Measurements from ENCODE around the gene MEF2B. TPM values are rescaled to one million over a fixed set of nuclear protein-coding genes. Genes with fewer than 3 reads are reported as not detected.
"Not testable (repeated sequence)": the region's sequence is repeated elsewhere in the genome, so short reads cannot be mapped to it uniquely, and the experiment has no call there.

Gene MEF2B
- total RNA-seq, 1 experiment from 2014 or later: 0.80 TPM

- Histone ChIP-seq H3K27me3 (ENCODE audit: control insufficient read depth, insufficient read depth, low read length) (no peaks in the 10 kb centered on the region), H3K36me3 (replicated peaks; ENCODE audit: control insufficient read depth, insufficient read depth, low read length) (no peaks in the 10 kb centered on the region), H3K4me3 (ENCODE audit: insufficient read depth, low read depth, low read length) (no peak overlapping the region)
- DNase-seq: peak; percentile 84
Measured at GRCh38 chr19:19113040-19113626, 56.9 kb downstream of the MEF2B start.

GRCh38 chr19:19111967-19112580 lies 58.0 kb downstream of the MEF2B start:
- DNase-seq: peak; percentile 22
- H3K36me3 ChIP-seq (replicated peaks; ENCODE audit: control insufficient read depth, insufficient read depth, low read length): no peaks in the 10 kb centered on the region
- no peaks in the 10 kb centered on the region for H3K27me3 ChIP-seq (ENCODE audit: control insufficient read depth, insufficient read depth, low read length)
- H3K4me3 ChIP-seq (ENCODE audit: insufficient read depth, low read depth, low read length): no peak overlapping the region

GRCh38 chr19:19111136-19111835 lies 58.8 kb downstream of the MEF2B start:
- peak; percentile 32 for DNase-seq
- Histone ChIP-seq H3K36me3 (replicated peaks; ENCODE audit: control insufficient read depth, insufficient read depth, low read length) (no peaks in the 10 kb centered on the region), H3K4me3 (ENCODE audit: insufficient read depth, low read depth, low read length) (no peak overlapping the region), H3K27me3 (ENCODE audit: control insufficient read depth, insufficient read depth, low read length) (no peaks in the 10 kb centered on the region)

GRCh38 chr19:19110410-19111135 lies 59.5 kb downstream of the MEF2B start:
- H3K36me3 ChIP-seq (replicated peaks; ENCODE audit: control insufficient read depth, insufficient read depth, low read length): no peaks in the 10 kb centered on the region
- H3K4me3 ChIP-seq (ENCODE audit: insufficient read depth, low read depth, low read length): no peak overlapping the region; the same call in 1 of the 2 replicates
- DNase-seq: peak; percentile 49
- no peaks in the 10 kb centered on the region for H3K27me3 ChIP-seq (ENCODE audit: control insufficient read depth, insufficient read depth, low read length)

- no peak overlapping the region for H3K4me3 ChIP-seq (ENCODE audit: insufficient read depth, low read depth, low read length)
- H3K36me3 ChIP-seq (replicated peaks; ENCODE audit: control insufficient read depth, insufficient read depth, low read length): no peaks in the 10 kb centered on the region
- DNase-seq: peak; percentile 26
- no peaks in the 10 kb centered on the region for H3K27me3 ChIP-seq (ENCODE audit: control insufficient read depth, insufficient read depth, low read length)
Measured at GRCh38 chr19:19109601-19110000, 60.5 kb downstream of the MEF2B start.

GRCh38 chr19:19107654-19108053 lies 62.4 kb downstream of the MEF2B start:
- DNase-seq: peak; percentile 73
- no peaks in the 10 kb centered on the region for H3K36me3 ChIP-seq (replicated peaks; ENCODE audit: control insufficient read depth, insufficient read depth, low read length)
- H3K27me3 ChIP-seq (ENCODE audit: control insufficient read depth, insufficient read depth, low read length): no peaks in the 10 kb centered on the region
- H3K4me3 ChIP-seq (ENCODE audit: insufficient read depth, low read depth, low read length): no peak overlapping the region

- H3K27me3 ChIP-seq (ENCODE audit: control insufficient read depth, insufficient read depth, low read length); DNase-seq; H3K4me3 ChIP-seq (ENCODE audit: insufficient read depth, low read depth, low read length); H3K36me3 ChIP-seq (replicated peaks; ENCODE audit: control insufficient read depth, insufficient read depth, low read length): not testable (repeated sequence)
Measured at GRCh38 chr19:19106938-19107337, 63.1 kb downstream of the MEF2B start.

- H3K4me3 ChIP-seq (ENCODE audit: insufficient read depth, low read depth, low read length): peak overlapping the region; percentile 35
- H3K36me3 ChIP-seq (replicated peaks; ENCODE audit: control insufficient read depth, insufficient read depth, low read length): no peaks in the 10 kb centered on the region
- H3K27me3 ChIP-seq (ENCODE audit: control insufficient read depth, insufficient read depth, low read length): no peaks in the 10 kb centered on the region
- peak; percentile 85 for DNase-seq
Measured at GRCh38 chr19:19106056-19106551, 64.0 kb downstream of the MEF2B start.

GRCh38 chr19:19105365-19106055 lies 64.6 kb downstream of the MEF2B start:
- H3K36me3 ChIP-seq (replicated peaks; ENCODE audit: control insufficient read depth, insufficient read depth, low read length): no peaks in the 10 kb centered on the region
- no peaks in the 10 kb centered on the region for H3K27me3 ChIP-seq (ENCODE audit: control insufficient read depth, insufficient read depth, low read length)
- DNase-seq: peak; percentile 96
- H3K4me3 ChIP-seq (ENCODE audit: insufficient read depth, low read depth, low read length): peak overlapping the region; percentile 63

- no peak overlapping the region for H3K4me3 ChIP-seq (ENCODE audit: insufficient read depth, low read depth, low read length)
- no peaks in the 10 kb centered on the region for H3K27me3 ChIP-seq (ENCODE audit: control insufficient read depth, insufficient read depth, low read length)
- no peaks in the 10 kb centered on the region for H3K36me3 ChIP-seq (replicated peaks; ENCODE audit: control insufficient read depth, insufficient read depth, low read length)
- no peak for DNase-seq
Measured at GRCh38 chr19:19103167-19103566, 66.9 kb downstream of the MEF2B start.

- H3K27me3 ChIP-seq (ENCODE audit: control insufficient read depth, insufficient read depth, low read length); H3K36me3 ChIP-seq (replicated peaks; ENCODE audit: control insufficient read depth, insufficient read depth, low read length); H3K4me3 ChIP-seq (ENCODE audit: insufficient read depth, low read depth, low read length); DNase-seq: not testable (repeated sequence)
Measured at GRCh38 chr19:19102566-19102965, 67.5 kb downstream of the MEF2B start.

- H3K27me3 ChIP-seq (ENCODE audit: control insufficient read depth, insufficient read depth, low read length): no peaks in the 10 kb centered on the region
- H3K4me3 ChIP-seq (ENCODE audit: insufficient read depth, low read depth, low read length): no peak overlapping the region
- no peaks in the 10 kb centered on the region for H3K36me3 ChIP-seq (replicated peaks; ENCODE audit: control insufficient read depth, insufficient read depth, low read length)
- peak; percentile 29 for DNase-seq
Measured at GRCh38 chr19:19101540-19101939, 68.5 kb downstream of the MEF2B start.

- DNase-seq: peak; percentile 16
Measured at GRCh38 chr19:19098703-19099632, 71.1 kb downstream of the MEF2B start.

More at GRCh38 chr19:19098703-19099632, 71.1 kb downstream of the MEF2B start:
- no peaks in the 10 kb centered on the region for H3K36me3 ChIP-seq (replicated peaks; ENCODE audit: control insufficient read depth, insufficient read depth, low read length)
- H3K4me3 ChIP-seq (ENCODE audit: insufficient read depth, low read depth, low read length): no peak overlapping the region
- H3K27me3 ChIP-seq (ENCODE audit: control insufficient read depth, insufficient read depth, low read length): no peaks in the 10 kb centered on the region

Data from H7 (cell line).